Measurements from ENCODE around the gene KLK4. TPM values are rescaled to one million over a fixed set of nuclear protein-coding genes. Genes with fewer than 3 reads are reported as not detected.

Gene KLK4
- total RNA-seq, 1 donor from 2014 or later: not detected

GRCh38 chr19:50894478-50895356 lies 16.5 kb downstream of the KLK4 start:
- Mint-ChIP-seq H3K4me3 (ENCODE audit: unreplicated experiment) (no peak overlapping the region), H3K9me3 (ENCODE audit: unreplicated experiment) (no peaks in the 10 kb centered on the region)
- TF ChIP-seq CTCF (IDR thresholded peaks at IDR 0.05): no peak

GRCh38 chr19:50893047-50893736 lies 18.0 kb downstream of the KLK4 start:
- H3K27ac Mint-ChIP-seq (ENCODE audit: unreplicated experiment): no peak overlapping the region
- H3K4me1 Mint-ChIP-seq (ENCODE audit: unreplicated experiment): no peaks in the 10 kb centered on the region
- H3K36me3 Mint-ChIP-seq (ENCODE audit: unreplicated experiment): no peaks in the 10 kb centered on the region
- H3K9me3 Mint-ChIP-seq (ENCODE audit: unreplicated experiment): no peaks in the 10 kb centered on the region
- H3K4me3 Mint-ChIP-seq (ENCODE audit: unreplicated experiment): no peak overlapping the region
- no peaks in the 10 kb centered on the region for H3K27me3 Mint-ChIP-seq (ENCODE audit: unreplicated experiment)
- no peak for TF ChIP-seq CTCF (IDR thresholded peaks at IDR 0.05)
- no peak for DNase-seq (ENCODE audit: extremely low spot score, unreplicated experiment)

More at GRCh38 chr19:50894478-50895356, 16.5 kb downstream of the KLK4 start:
- H3K27ac Mint-ChIP-seq (ENCODE audit: unreplicated experiment): no peak overlapping the region
- H3K4me1 Mint-ChIP-seq (ENCODE audit: unreplicated experiment): no peaks in the 10 kb centered on the region
- H3K27me3 Mint-ChIP-seq (ENCODE audit: unreplicated experiment): no peaks in the 10 kb centered on the region
- H3K36me3 Mint-ChIP-seq (ENCODE audit: unreplicated experiment): no peaks in the 10 kb centered on the region
- no peak for DNase-seq (ENCODE audit: extremely low spot score, unreplicated experiment)

GRCh38 chr19:50891253-50891625 lies 20.0 kb downstream of the KLK4 start:
- Mint-ChIP-seq H3K9me3 (ENCODE audit: unreplicated experiment) (no peaks in the 10 kb centered on the region), H3K4me1 (ENCODE audit: unreplicated experiment) (no peaks in the 10 kb centered on the region), H3K27ac (ENCODE audit: unreplicated experiment) (no peak overlapping the region), H3K36me3 (ENCODE audit: unreplicated experiment) (no peaks in the 10 kb centered on the region), H3K27me3 (ENCODE audit: unreplicated experiment) (no peaks in the 10 kb centered on the region), H3K4me3 (ENCODE audit: unreplicated experiment) (no peak overlapping the region)
- TF ChIP-seq CTCF (IDR thresholded peaks at IDR 0.05): no peak
- DNase-seq (ENCODE audit: extremely low spot score, unreplicated experiment): no peak

- Mint-ChIP-seq H3K4me1 (ENCODE audit: unreplicated experiment) (no peaks in the 10 kb centered on the region), H3K9me3 (ENCODE audit: unreplicated experiment) (no peaks in the 10 kb centered on the region), H3K36me3 (ENCODE audit: unreplicated experiment) (no peaks in the 10 kb centered on the region), H3K4me3 (ENCODE audit: unreplicated experiment) (no peak overlapping the region), H3K27me3 (ENCODE audit: unreplicated experiment) (no peaks in the 10 kb centered on the region), H3K27ac (ENCODE audit: unreplicated experiment) (no peak overlapping the region)
- no peak for TF ChIP-seq CTCF (IDR thresholded peaks at IDR 0.05)
- DNase-seq (ENCODE audit: extremely low spot score, unreplicated experiment): no peak
These were observed 20.6 kb downstream of the KLK4 start for GRCh38 chr19:50890422-50891252.

Data from osteocyte (in vitro differentiated cells).